NCI-H524 (cell line): ENCODE results near the gene IFT88.
"Not testable (repeated sequence)": the region's sequence is repeated elsewhere in the genome, so short reads cannot be mapped to it uniquely, and the experiment has no call there.

Experiments
- DNase-seq, 2 experiments: peaks; one replicate each; lab custom pipeline; 2025; lab: John Stamatoyannopoulos, UW

Gene IFT88

GRCh38 chr13:20633802-20634201 is 66.8 kb downstream of the IFT88 start:
- DNase-seq = no peak

DNA sequence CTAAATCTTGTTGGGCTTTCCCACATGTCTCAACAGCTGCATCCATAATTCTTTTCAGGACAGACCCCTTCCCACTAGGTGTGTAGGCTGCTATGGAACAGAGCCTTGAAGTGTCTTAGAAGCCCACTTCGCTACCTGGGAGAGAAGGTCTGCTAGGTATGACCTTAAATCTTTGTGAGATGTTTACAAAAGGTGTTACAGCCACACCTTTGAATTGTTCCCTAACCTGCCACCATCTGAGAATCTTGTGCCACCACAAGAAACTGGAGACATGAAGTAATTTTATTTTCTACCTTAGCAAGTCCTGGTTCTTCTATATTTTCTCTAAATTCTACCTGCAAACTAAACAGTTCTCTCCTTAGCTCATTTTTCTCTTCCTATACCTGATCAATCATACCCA is 69.1 kb downstream of the IFT88 start:
- DNase-seq = no peak

DNA sequence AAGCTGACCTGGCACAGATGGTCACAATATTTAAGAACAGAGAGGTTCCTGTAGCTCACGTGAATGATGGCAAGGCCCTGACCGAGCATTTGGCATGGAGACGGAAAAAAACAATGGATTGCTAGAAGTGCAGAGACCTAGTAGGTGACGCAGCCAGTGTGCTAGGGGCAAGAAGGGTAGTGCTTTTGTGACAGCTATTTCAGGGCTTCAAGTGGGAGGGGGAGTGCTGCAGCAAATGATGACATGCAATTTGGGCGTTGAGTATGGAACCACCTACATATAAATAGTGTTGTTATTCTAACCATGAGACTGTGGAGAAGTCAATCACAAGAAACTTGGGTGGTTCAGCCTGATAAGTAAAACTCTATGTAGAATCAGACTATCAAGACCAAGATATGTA is 70.9 kb downstream of the IFT88 start:
- no peak for DNase-seq

- no peak for DNase-seq
These were observed 80.8 kb downstream of the IFT88 start for GRCh38 chr13:20647758-20648157.

DNA sequence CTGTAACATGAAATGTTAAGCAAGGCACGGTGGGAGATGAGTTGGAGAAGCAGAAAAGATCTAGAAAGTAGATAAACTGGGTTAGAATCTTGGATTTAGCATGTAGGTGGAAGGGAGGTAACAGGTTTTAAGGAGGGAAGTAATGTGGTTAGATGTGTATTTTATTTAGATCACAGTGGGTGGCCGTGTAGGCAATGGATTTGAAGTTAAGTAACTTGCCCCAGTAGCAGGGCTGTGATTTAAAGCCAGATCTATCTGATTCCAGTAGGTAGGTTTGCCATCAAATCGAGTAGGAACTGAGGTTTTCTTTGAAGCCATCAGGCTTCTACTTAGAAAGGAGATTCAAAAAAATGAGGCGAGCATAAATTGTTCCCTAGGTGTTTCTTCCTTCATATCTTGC is 86.0 kb downstream of the IFT88 start:
- DNase-seq = no peak

DNA sequence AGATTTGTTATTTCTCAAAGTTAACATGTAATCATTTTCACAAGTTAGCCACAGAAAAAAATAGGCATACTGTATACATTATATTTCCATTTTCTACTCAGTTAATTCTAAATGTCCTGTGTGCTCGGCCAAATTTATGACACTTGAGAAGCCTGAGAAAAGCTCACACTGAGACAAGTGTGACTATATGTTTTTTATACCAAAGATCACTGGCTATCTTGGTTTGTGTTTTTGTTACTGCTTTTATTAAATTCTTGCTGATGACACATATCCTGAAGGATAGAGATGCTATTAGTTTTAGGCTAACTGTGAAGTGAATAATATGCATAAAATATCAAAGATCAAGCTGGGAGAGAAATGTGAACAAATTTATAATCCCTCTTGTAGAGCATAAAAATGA is 87.2 kb downstream of the IFT88 start:
- DNase-seq = no peak

GRCh38 chr13:20658451-20659040 is 91.6 kb downstream of the IFT88 start:
- no peak for DNase-seq

DNA sequence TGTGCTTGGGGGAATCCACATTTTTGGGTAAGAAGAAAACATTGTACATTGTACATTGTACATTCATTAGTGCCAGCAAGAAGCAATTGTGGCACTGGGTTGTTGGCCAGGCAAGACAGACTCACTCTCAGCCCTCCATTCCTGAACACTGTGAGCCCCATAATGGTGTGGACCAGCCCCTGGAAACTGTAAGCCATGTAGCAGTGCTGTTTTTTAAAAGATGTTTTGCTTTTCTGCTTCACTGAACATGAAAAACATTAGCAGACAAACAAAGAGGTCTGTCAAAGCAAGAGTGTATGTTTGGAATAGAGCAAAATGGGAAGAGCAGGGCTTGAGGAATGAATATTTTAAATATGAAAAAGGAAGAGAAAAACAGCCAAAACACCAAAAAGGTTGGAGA is 97.4 kb downstream of the IFT88 start:
- no peak for DNase-seq

DNA sequence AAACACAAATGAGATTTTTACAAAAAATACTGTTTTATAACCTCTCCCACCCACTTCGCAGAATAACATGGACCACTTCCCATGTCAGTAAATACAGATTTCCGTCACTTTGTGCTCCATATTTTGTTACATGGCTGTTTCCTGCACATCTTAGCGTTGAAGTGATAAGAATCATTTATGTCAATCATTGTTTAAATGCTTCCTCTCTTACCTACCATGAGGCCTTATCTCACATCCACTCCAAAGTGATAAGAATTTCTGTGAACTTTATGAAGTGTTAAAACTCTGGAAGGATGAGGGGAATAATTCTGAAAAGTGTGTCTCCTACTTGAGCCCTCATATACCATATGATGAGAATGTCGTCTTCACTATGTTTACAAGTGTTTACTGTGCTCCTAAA is 100.0 kb downstream of the IFT88 start:
- no peak for DNase-seq

DNA sequence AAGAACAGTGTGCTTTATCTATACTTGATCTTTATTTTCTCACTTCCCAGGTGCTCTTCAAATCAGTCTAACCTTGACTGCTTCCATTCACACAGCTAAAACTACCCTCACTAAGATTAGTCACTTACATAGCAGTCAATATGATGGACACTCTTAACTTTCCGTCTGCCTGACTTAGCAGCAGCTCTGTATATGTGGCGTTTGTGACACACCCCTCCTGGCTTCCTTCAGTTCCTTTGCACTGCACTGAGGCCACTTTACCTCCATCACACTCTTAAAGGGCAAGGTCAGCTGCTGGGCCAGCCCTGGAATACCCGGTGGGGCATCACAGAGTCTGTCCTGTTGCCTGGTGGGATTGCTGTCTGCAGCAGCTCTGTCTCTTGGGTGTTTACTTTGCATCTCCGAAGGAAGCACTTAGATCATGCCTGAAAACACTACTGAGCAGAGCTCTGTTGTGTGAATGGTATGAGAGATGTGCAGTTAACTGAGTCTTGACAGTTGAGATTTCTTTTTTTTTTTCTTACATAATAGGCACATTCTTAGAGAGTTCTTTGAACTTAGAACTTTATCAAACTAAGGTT is 101.0 kb downstream of the IFT88 start:
- no peak for DNase-seq

DNA sequence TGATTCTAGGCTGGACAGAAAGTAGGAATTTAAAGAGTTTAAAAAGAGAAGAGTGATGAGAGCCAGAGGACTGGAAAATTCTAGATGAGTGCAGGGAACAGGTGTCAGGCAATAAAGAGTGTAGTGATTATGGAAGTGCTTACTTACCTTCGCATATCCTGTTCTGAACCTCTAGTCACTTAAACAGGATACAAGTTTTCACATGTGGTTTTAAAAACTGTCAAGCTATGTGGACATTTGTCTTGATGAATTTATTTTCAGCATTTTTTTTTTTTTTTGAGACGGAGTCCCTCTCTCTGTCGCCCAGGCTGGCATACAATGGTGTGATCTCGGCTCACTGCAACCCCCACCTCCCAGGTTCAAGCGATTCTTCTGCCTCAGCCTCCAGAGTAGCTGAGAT is 102.2 kb downstream of the IFT88 start:
- peak in 1 of 2 experiments; percentile 24 for DNase-seq

- no peak for DNase-seq
These were observed 104.8 kb downstream of the IFT88 start for GRCh38 chr13:20671789-20672188.

DNA sequence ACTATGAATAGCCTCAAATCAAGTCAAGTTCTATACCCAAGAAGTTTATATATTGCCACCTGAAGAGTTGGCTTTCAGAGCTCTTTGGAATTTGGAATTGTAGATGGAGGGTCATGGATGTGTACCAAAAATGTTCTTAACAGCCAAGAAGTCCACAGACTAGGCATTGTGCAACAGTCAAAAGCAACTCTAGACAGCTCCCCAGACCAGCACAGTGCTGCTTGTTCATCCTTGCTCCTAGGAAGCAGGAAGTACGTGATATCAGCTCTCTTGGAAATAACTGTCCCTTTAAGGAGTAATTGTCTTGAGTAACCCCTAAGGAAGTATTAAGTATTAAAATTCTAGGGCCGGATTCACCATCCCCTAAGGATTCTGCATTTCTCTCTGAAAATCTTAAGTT is 105.8 kb downstream of the IFT88 start:
- no peak for DNase-seq

DNA sequence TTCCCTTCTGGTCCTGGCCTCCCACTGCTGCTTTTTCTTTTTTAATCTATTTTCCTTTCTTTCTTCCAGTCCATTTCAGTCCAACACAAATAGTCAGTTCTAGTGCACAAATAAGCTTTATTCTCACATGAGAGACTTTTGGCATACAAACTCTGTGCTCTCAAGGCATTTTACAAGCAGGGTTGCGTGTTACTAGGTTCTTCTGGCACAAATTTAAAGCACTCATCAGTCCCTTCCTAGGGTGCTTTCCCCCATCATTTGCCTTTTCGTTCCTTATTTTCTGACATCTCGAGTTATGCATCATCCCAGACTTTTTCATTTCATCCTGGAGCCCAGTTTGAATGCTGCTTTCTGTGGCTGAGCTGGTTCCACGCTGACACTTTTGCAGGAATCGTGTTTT is 106.8 kb downstream of the IFT88 start:
- DNase-seq = no peak

GRCh38 chr13:20676213-20676612 is 109.3 kb downstream of the IFT88 start:
- DNase-seq = no peak

GRCh38 chr13:20678606-20679005 is 111.6 kb downstream of the IFT88 start:
- peak; percentile 87 to 92 for DNase-seq

- no peak for DNase-seq
These were observed 112.9 kb downstream of the IFT88 start for GRCh38 chr13:20679879-20680278.

- no peak for DNase-seq
These were observed 113.6 kb downstream of the IFT88 start for GRCh38 chr13:20680416-20681080.

DNA sequence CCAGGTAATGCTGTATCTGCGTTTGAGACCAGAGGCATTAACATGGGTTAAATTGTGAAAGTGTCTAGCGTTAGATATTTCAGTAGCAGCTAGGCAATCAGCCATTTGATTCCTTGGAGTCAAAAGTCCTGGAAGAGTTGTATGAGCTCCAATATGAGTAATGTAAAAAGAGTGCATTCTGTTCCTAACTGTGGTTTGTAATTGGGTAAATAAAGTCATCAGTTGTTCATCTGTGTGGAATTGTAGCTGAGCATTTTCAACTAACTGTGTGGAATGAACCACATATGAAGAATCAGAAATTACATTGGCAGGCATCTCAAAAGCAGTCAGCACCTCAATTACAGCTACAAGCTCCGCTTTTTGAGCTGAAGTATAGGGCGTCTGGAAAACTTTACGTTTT is 114.5 kb downstream of the IFT88 start:
- DNase-seq = not testable (repeated sequence)

GRCh38 chr13:20682061-20682460 is 115.1 kb downstream of the IFT88 start:
- DNase-seq = no peak

- DNase-seq = no peak
These were observed 117.1 kb downstream of the IFT88 start for GRCh38 chr13:20684041-20684440.

DNA sequence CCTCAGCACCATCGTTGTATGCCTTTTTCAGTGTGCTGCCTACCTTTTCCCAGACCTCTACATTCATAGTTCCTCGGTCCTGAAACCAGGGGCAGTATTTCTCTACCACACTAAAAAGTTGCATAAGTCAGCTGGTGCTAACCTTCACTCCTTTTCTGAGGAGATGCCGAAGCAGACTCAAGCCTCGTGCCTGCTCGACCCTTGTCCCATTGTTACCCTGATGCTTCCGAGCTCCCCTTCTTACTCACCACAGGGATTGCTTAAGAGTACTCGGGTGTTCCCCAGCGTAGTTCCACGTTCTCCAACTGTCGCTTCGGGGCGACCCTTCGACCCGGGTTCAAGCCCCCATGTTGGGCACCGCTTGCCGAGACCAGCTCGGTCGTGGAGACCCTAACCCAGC is 117.6 kb downstream of the IFT88 start:
- no peak for DNase-seq

DNA sequence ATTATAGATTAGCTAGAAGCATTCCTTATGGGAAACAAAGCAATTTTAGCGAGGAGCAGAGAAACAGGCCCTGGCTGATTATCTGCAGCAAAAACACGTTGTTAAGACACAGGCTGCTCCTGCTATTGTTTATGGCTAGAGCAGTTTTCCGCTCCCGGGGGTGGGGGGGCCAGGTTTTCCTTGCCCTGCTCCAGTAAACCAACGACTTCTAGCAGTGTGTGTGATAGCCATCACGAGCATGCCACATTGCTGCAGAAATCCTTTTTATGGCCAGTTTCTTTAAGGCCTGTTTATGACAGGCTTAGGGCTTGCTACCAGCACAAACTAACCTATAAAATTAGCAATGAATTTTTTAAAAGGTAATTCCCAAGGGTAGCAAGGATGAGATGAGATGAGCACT is 118.1 kb downstream of the IFT88 start:
- no peak for DNase-seq

GRCh38 chr13:20686167-20686566 is 119.2 kb downstream of the IFT88 start:
- no peak for DNase-seq
